ENCODE measurements around the gene SARDH.

DNA sequence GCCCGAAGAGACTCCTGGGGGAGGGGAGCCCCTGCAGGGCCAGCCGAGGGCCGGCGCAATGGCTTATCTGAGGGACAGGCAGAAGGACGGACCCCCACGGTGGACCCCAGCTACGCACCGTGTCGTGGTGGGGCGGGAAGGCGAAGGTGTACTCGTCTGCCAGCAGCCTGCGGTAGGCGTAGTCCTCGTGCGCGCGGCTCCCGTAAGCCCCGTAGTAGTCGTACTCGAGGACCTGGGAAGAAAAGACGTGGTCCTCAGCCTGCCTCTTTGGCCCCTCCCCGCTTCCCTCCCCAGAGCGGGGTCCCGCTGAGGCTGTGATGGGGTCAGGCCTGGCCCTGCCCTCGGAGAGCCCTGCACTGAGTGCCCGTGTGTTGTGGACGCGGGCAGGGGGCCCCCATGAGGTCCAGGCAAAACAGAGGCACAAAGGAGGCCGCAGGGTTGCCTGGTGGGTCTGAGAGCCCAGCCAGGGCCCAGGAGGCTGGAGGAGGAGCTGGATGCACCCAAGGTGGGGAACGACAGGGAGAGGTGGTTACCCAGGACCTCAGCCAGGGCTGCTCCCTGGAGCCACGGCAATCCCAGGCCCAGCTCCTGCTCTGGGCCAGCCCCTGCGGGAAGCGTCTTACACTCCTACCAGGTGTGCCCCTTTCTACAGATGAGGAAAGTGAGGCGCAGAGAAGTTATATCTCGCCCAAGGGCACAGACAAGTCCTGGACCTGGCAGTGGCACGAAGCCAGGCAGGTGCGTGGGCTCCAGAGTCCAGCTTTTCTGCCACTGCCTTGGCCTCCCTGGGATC is 35.2 kb downstream of the SARDH start:
- TF ChIP-seq, protein P1, sequence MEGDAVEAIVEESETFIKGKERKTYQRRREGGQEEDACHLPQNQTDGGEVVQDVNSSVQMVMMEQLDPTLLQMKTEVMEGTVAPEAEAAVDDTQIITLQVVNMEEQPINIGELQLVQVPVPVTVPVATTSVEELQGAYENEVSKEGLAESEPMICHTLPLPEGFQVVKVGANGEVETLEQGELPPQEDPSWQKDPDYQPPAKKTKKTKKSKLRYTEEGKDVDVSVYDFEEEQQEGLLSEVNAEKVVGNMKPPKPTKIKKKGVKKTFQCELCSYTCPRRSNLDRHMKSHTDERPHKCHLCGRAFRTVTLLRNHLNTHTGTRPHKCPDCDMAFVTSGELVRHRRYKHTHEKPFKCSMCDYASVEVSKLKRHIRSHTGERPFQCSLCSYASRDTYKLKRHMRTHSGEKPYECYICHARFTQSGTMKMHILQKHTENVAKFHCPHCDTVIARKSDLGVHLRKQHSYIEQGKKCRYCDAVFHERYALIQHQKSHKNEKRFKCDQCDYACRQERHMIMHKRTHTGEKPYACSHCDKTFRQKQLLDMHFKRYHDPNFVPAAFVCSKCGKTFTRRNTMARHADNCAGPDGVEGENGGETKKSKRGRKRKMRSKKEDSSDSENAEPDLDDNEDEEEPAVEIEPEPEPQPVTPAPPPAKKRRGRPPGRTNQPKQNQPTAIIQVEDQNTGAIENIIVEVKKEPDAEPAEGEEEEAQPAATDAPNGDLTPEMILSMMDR (IDR thresholded peaks at IDR 0.05; ENCODE audit: low read length), result no peak
- no peak for TF ChIP-seq EZH2 (IDR thresholded peaks at IDR 0.05; ENCODE audit: borderline replicate concordance, low read length)
